Epithelial cell of esophagus (primary cell): ENCODE results near the gene ALG11.
"Not testable (repeated sequence)": the region's sequence is repeated elsewhere in the genome, so short reads cannot be mapped to it uniquely, and the experiment has no call there.

Experiments used
- DNase-seq: peaks from one replicate; pipeline ENCODE4 v3.0.0; 2010; ENCODE audit warnings: low read depth
- H3K4me3 ChIP-seq: 2 replicates; pipeline ENCODE4 v1.5.1; 2011; ENCODE audit warnings: mild to moderate bottlenecking, low read length, control low read depth
- TF ChIP-seq, protein P1 (sequence below): IDR thresholded peaks from 2 replicates; pipeline ENCODE4 v1.5.1; 2011; ENCODE audit warnings: low read depth, mild to moderate bottlenecking, low read length, control low read depth, inconsistent platforms; ENCODE audit not compliant: insufficient read depth; ENCODE audit errors: missing control alignments

ALG11 gene

DNA sequence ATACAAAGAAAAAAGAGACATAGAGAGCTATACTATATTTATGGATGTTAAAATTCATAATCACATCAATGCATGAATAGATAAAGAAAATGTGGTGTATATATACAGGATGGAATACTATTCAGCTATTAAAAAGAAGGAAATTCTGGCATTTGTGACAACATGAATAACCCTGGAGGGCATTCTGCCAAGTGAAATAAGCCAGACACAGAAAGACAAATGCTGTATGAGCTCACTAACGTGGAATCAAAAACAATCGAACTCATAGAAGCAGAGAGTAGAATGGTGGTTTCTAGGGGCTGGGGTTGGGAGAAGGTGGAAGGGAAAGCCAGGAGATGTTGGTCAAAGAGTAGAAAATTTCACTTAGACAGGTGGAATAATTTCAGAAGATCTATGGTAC, 36.3 kb downstream of the ALG11 start:
- no peak overlapping the region for H3K4me3 ChIP-seq

DNA sequence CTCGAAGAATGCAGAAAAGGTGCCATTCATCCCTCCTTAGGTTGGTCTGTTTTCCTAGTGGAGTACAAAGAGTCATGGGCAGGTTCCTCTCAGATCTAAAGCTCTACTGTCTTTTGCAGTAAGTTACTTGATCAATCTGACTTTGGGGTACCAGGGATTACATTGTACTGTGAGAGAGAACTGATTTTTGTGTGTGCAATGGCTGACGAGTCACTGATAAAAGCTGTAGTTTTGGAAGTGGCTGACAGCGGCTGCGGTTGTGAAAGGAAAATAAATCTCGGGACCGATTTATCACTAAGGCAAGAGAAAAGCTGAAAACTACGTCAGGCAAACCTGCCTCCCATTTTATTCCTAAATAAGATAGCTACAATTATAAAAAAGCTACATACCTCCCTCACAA, 39.2 kb downstream of the ALG11 start:
- TF ChIP-seq, protein P1, sequence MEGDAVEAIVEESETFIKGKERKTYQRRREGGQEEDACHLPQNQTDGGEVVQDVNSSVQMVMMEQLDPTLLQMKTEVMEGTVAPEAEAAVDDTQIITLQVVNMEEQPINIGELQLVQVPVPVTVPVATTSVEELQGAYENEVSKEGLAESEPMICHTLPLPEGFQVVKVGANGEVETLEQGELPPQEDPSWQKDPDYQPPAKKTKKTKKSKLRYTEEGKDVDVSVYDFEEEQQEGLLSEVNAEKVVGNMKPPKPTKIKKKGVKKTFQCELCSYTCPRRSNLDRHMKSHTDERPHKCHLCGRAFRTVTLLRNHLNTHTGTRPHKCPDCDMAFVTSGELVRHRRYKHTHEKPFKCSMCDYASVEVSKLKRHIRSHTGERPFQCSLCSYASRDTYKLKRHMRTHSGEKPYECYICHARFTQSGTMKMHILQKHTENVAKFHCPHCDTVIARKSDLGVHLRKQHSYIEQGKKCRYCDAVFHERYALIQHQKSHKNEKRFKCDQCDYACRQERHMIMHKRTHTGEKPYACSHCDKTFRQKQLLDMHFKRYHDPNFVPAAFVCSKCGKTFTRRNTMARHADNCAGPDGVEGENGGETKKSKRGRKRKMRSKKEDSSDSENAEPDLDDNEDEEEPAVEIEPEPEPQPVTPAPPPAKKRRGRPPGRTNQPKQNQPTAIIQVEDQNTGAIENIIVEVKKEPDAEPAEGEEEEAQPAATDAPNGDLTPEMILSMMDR, result no peak
- H3K4me3 ChIP-seq, result no peak overlapping the region
- DNase-seq, result no peak

More for the DNA sequence above, 36.3 kb downstream of the ALG11 start:
- no peak for DNase-seq
- TF ChIP-seq, protein P1, result no peak

- H3K4me3 ChIP-seq, result no peak overlapping the region
- DNase-seq, result peak; percentile 37
- TF ChIP-seq, protein P1, result no peak
Measured at GRCh38 chr13:52053460-52053859, 41.3 kb downstream of the ALG11 start.

DNA sequence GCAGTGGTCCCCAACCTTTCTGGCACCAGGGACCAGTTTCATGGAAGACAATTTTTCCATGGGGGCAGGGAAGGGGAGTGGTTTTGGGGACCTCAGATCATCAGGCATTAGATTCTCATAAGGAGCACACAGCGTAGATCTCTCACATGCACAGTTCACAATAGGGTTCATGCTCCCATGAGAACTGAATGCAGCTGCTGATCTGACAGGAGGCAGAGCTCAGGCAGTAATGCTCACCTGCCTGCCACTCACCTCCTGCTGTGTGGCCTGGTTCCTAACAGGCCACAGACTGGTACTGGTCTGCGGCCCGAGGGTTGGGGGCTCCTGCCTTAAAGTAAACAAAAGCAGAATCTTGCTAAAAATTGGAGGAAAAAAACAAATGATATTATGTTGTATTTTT, 48.9 kb downstream of the ALG11 start:
- H3K4me3 ChIP-seq, result not testable (repeated sequence)

GRCh38 chr13:52061587-52061986, 49.4 kb downstream of the ALG11 start:
- no peak overlapping the region for H3K4me3 ChIP-seq
- peak; percentile 15 for DNase-seq
- TF ChIP-seq, protein P1, result no peak

More for the DNA sequence above, 48.9 kb downstream of the ALG11 start:
- not testable (repeated sequence) for DNase-seq

DNA sequence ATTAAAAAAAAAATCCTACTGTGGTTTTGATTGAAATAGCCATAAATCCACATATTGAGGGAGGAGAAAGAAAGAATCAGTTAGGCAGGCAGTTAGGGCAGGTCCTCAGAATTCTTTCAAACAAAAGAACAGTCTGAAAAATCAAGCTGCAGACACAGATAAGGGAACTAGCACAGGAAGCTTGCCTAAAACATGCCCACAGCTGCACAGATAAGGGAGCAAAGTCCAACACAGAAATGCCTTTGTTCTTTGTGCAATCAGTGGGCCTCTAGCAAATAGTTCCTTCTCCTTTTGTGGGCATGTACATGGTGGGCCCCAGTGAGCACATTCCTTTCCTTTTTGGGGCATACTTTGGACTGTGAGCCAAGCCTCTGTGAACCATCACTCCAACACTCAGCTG, 55.0 kb downstream of the ALG11 start:
- DNase-seq, result peak; percentile 9
- TF ChIP-seq, protein P1, result no peak
- no peak overlapping the region for H3K4me3 ChIP-seq

DNA sequence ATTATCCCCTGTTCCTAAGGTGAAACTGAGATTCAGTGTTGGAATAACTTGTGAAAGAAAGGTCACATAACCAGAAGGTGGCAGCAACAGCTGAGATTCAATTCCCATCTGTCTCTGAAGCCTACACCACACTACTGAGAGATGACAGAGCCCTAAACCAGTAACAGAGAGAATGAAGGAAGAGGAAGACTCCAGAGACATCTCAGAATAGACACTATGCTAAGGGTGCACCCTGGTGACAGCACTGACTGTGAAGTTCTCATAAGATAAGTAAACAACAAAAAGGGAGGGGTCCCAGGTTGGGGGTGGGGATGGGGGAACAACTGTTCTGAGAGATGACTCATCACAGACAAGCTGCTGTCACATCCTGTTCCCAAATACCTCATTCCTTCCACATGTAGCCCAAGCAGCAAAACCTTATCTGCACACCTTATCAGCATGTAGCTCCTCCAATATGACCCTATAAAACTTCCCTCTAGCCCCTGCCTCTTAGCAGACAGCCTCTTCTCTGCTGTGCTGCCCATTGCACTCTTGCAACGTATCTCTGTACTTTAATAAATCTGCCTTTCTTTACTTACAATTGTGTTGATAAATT, 58.8 kb downstream of the ALG11 start:
- DNase-seq, result peak; percentile 52
- TF ChIP-seq, protein P1, result peak; percentile 29
- no peak overlapping the region for H3K4me3 ChIP-seq
